HEK293 (cell line): ENCODE data around the gene PKLR.

Source experiments
- CTCF ChIA-PET: fragments of 350-600 bp; formaldehyde crosslinking; extraction: SDS; loops from one replicate; lab custom pipeline; 2021; ENCODE audit warnings: antibody characterized with exemption; lab: Yijun Ruan, JAX
- POLR2A ChIA-PET: fragments of 300-600 bp; formaldehyde crosslinking; extraction: SDS; loops from one replicate; lab custom pipeline; 2020; ENCODE audit warnings: antibody characterized with exemption, inconsistent platforms; lab: Yijun Ruan, JAX
- H3K27ac ChIP-seq: fragments of 200-500 bp; sonication (Bioruptor generic); 2 replicates; pipeline ENCODE4 v1.5.1; 2014; ENCODE audit warnings: low read depth, low read length, control low read depth, inconsistent platforms; ENCODE audit errors: extremely low read depth
- H3K36me3 ChIP-seq, 2 experiments: fragments of 200-500 bp in 1 of 2; sonication (Bioruptor generic) in 1 of 2; 1 replicate in 1 of 2; 2 replicates in 1 of 2; pipeline ENCODE4 v1.5.1; 2014 to 2017; ENCODE audit warnings: inconsistent platforms in 2 of 2, low read length in 2 of 2; ENCODE audit not compliant: control insufficient read depth in 2 of 2, insufficient read depth in 1 of 2
- H3K4me1 ChIP-seq: fragments of 200-500 bp; sonication (Bioruptor generic); 2 replicates; pipeline ENCODE4 v1.5.1; 2014; ENCODE audit warnings: mild to moderate bottlenecking, low read length, inconsistent platforms; ENCODE audit not compliant: control insufficient read depth, insufficient read depth
- H3K4me3 ChIP-seq: 2 replicates; pipeline ENCODE4 v1.5.1; 2011; ENCODE audit warnings: low read depth, mild to moderate bottlenecking, control low read depth, low read length, moderate library complexity
- H3K9me3 ChIP-seq: fragments of 200-500 bp; sonication (Bioruptor generic); 2 replicates; pipeline ENCODE4 v1.5.1; 2014; ENCODE audit warnings: low read depth, low read length, inconsistent platforms; ENCODE audit not compliant: control insufficient read depth, insufficient read depth
- EGR2 ChIP-seq: fragments of 450-650 bp; formaldehyde crosslinking; IDR thresholded peaks from 2 replicates; pipeline ENCODE4 v1.5.1; 2016; ENCODE audit warnings: low read depth, missing biosample characterization, missing genetic modification characterization
- GLIS1 ChIP-seq: fragments of 450-650 bp; formaldehyde crosslinking; IDR thresholded peaks from 2 replicates; pipeline ENCODE4 v1.5.1; 2016; ENCODE audit warnings: missing biosample characterization, missing genetic modification characterization
- HOXD13 ChIP-seq: sonication (generic); formaldehyde crosslinking; IDR thresholded peaks from 2 replicates; pipeline ENCODE4 v1.8.0; 2022; ENCODE audit warnings: missing genetic modification reagents, borderline replicate concordance
- KLF7 ChIP-seq: fragments of 450-650 bp; formaldehyde crosslinking; IDR thresholded peaks from 2 replicates; pipeline ENCODE4 v1.5.1; 2016; ENCODE audit warnings: missing biosample characterization, missing genetic modification characterization, borderline replicate concordance
- SP7 ChIP-seq: fragments of 450-650 bp; formaldehyde crosslinking; IDR thresholded peaks from 2 replicates; pipeline ENCODE4 v1.5.1; 2016; ENCODE audit warnings: missing biosample characterization, missing genetic modification characterization
- WT1 ChIP-seq: fragments of 450-650 bp; formaldehyde crosslinking; IDR thresholded peaks from 2 replicates; pipeline ENCODE4 v1.5.1; 2016; ENCODE audit warnings: missing biosample characterization, missing genetic modification characterization
- ZFP69B ChIP-seq: fragments of 450-650 bp; formaldehyde crosslinking; IDR thresholded peaks from 2 replicates; pipeline ENCODE4 v1.5.1; 2016; ENCODE audit warnings: missing biosample characterization, missing genetic modification characterization
- ZNF132 ChIP-seq: fragments of 450-650 bp; formaldehyde crosslinking; IDR thresholded peaks from 2 replicates; pipeline ENCODE4 v1.5.1; 2017; ENCODE audit warnings: missing biosample characterization, missing genetic modification characterization, borderline replicate concordance
- ZNF239 ChIP-seq: fragments of 450-650 bp; formaldehyde crosslinking; IDR thresholded peaks from 2 replicates; pipeline ENCODE4 v1.5.1; 2016; ENCODE audit warnings: missing biosample characterization, missing genetic modification characterization
- ZNF292 ChIP-seq: fragments of 450-650 bp; formaldehyde crosslinking; IDR thresholded peaks from 2 replicates; pipeline ENCODE4 v1.5.1; 2016; ENCODE audit warnings: low read depth, missing biosample characterization, missing genetic modification characterization, borderline replicate concordance
- ZNF302 ChIP-seq: fragments of 450-650 bp; formaldehyde crosslinking; IDR thresholded peaks from 2 replicates; pipeline ENCODE4 v1.5.1; 2016; ENCODE audit warnings: missing biosample characterization, missing genetic modification characterization, low read depth
- ZNF366 ChIP-seq: fragments of 450-650 bp; formaldehyde crosslinking; conservative IDR thresholded peaks from 2 replicates; pipeline ENCODE4 v1.5.1; 2016; ENCODE audit warnings: missing biosample characterization, missing genetic modification characterization
- ZNF394 ChIP-seq: fragments of 450-650 bp; formaldehyde crosslinking; IDR thresholded peaks from 2 replicates; pipeline ENCODE4 v1.5.1; 2016; ENCODE audit warnings: missing biosample characterization, missing genetic modification characterization, mild to moderate bottlenecking, moderate library complexity, borderline replicate concordance
- ZNF423 ChIP-seq: fragments of 450-650 bp; formaldehyde crosslinking; IDR thresholded peaks from 2 replicates; pipeline ENCODE4 v1.5.1; 2016; ENCODE audit warnings: missing biosample characterization, missing genetic modification characterization
- ZNF558 ChIP-seq: fragments of 450-650 bp; formaldehyde crosslinking; IDR thresholded peaks from 2 replicates; pipeline ENCODE4 v1.5.1; 2016; ENCODE audit warnings: missing biosample characterization, missing genetic modification characterization
- ZNF585B ChIP-seq: fragments of 450-650 bp; formaldehyde crosslinking; IDR thresholded peaks from 2 replicates; pipeline ENCODE4 v1.5.1; 2016; ENCODE audit warnings: missing biosample characterization, missing genetic modification characterization
- ZNF600 ChIP-seq: fragments of 450-650 bp; formaldehyde crosslinking; IDR thresholded peaks from 2 replicates; pipeline ENCODE4 v1.5.1; 2016; ENCODE audit warnings: missing biosample characterization, missing genetic modification characterization
- ZNF785 ChIP-seq: fragments of 450-650 bp; formaldehyde crosslinking; IDR thresholded peaks from 2 replicates; pipeline ENCODE4 v1.5.1; 2016; ENCODE audit warnings: missing biosample characterization, missing genetic modification characterization
- ZNF830 ChIP-seq: fragments of 450-650 bp; IDR thresholded peaks from 2 replicates; pipeline ENCODE4 v1.5.0; 2018; ENCODE audit warnings: missing biosample characterization, missing genetic modification characterization, low read depth, mild to moderate bottlenecking, moderate library complexity
- TF ChIP-seq, protein P1 (sequence below): fragments of 450-650 bp; formaldehyde crosslinking; IDR thresholded peaks from 2 replicates; pipeline ENCODE4 v1.5.1; 2016; ENCODE audit warnings: missing biosample characterization, missing genetic modification characterization
- TF ChIP-seq, protein P2 (sequence below): fragments of 450-650 bp; formaldehyde crosslinking; IDR thresholded peaks from 2 replicates; pipeline ENCODE4 v1.5.1; 2016; ENCODE audit warnings: missing biosample characterization, missing genetic modification characterization
- TF ChIP-seq, protein P3 (sequence below): fragments of 450-650 bp; IDR thresholded peaks from 2 replicates; pipeline ENCODE4 v1.5.1; 2018; ENCODE audit warnings: missing biosample characterization, missing genetic modification characterization
- TF ChIP-seq, protein P4 (sequence below): fragments of 450-650 bp; formaldehyde crosslinking; IDR thresholded peaks from 2 replicates; pipeline ENCODE4 v1.5.1; 2016; ENCODE audit warnings: missing biosample characterization, missing genetic modification characterization
- TF ChIP-seq, protein P5 (sequence below): fragments of 450-650 bp; formaldehyde crosslinking; IDR thresholded peaks from 2 replicates; pipeline ENCODE4 v1.5.1; 2017; ENCODE audit warnings: missing biosample characterization, missing genetic modification characterization
- TF ChIP-seq, protein P6 (sequence below): fragments of 450-650 bp; formaldehyde crosslinking; IDR thresholded peaks from 2 replicates; pipeline ENCODE4 v1.5.1; 2017; ENCODE audit warnings: missing biosample characterization, missing genetic modification characterization

PKLR gene

DNA sequence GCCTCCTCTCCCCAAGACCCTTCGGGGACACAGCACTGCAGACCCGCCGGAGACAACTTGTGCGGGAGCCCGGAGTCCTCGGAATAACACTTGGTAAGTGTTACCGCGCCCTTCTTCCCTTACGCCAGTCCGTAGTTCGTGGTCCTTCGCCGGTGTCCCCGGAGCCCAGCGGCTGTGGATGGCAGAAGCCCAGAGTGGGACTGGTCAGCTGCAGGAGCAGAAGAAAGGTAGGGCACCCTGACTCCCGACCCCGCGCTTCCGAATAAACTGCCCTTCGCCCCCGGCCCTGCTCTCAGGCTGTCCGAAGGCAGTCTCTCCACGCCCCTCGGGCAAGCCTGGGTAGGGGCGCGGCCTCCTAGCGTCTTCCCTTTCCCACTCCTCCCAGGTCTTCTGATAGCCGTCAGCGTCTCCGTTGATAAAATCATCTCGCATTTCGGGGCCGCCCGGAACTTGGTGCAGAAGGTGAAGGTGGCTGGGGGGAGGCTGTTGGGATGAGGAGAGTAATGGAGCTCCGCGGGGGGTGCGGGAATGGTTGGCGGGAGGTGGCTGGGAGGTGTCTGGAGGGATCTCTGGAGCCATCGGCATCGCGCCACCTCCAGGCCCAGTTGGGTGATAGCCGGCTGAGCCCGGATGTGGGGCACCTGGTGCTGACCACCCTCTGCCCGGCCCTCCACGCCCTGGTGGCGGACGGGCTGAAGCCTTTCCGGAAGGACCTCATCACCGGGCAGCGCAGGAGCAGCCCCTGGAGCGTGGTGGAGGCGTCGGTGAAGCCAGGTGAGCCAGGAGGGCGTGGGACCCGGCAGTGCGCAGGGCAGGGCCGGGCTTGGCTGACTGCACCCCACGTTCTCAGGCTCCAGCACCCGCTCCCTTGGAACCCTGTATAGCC, 23.7 kb upstream of the PKLR start (continued):
- no peak for TF ChIP-seq ZNF302 (tag by site-specific recombination)
- TF ChIP-seq, protein P1, sequence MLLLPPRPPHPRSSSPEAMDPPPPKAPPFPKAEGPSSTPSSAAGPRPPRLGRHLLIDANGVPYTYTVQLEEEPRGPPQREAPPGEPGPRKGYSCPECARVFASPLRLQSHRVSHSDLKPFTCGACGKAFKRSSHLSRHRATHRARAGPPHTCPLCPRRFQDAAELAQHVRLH (tag by site-specific recombination), result 0 out of 2 replicates have a peak, but pooled peaks have one; percentile 63
- no peak for TF ChIP-seq ZNF830
- TF ChIP-seq, protein P2, sequence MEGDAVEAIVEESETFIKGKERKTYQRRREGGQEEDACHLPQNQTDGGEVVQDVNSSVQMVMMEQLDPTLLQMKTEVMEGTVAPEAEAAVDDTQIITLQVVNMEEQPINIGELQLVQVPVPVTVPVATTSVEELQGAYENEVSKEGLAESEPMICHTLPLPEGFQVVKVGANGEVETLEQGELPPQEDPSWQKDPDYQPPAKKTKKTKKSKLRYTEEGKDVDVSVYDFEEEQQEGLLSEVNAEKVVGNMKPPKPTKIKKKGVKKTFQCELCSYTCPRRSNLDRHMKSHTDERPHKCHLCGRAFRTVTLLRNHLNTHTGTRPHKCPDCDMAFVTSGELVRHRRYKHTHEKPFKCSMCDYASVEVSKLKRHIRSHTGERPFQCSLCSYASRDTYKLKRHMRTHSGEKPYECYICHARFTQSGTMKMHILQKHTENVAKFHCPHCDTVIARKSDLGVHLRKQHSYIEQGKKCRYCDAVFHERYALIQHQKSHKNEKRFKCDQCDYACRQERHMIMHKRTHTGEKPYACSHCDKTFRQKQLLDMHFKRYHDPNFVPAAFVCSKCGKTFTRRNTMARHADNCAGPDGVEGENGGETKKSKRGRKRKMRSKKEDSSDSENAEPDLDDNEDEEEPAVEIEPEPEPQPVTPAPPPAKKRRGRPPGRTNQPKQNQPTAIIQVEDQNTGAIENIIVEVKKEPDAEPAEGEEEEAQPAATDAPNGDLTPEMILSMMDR, result peak; percentile 94
- peak; percentile 38 for TF ChIP-seq ZNF394 (tag by site-specific recombination)
- TF ChIP-seq ZNF132, result no peak
- peak; percentile 51 for TF ChIP-seq ZNF366 (tag by site-specific recombination)
- TF ChIP-seq ZNF292 (tag by site-specific recombination), result 0 out of 2 replicates have a peak, but pooled peaks have one; percentile 2
- TF ChIP-seq ZNF585B, result no peak
- 0 out of 2 replicates have a peak, but pooled peaks have one; percentile 35 for TF ChIP-seq ZFP69B
- no peak for TF ChIP-seq ZNF239 (tag by site-specific recombination)
- TF ChIP-seq, protein P3, sequence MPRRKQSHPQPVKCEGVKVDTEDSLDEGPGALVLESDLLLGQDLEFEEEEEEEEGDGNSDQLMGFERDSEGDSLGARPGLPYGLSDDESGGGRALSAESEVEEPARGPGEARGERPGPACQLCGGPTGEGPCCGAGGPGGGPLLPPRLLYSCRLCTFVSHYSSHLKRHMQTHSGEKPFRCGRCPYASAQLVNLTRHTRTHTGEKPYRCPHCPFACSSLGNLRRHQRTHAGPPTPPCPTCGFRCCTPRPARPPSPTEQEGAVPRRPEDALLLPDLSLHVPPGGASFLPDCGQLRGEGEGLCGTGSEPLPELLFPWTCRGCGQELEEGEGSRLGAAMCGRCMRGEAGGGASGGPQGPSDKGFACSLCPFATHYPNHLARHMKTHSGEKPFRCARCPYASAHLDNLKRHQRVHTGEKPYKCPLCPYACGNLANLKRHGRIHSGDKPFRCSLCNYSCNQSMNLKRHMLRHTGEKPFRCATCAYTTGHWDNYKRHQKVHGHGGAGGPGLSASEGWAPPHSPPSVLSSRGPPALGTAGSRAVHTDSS (tag by site-specific recombination), result no peak
- TF ChIP-seq ZNF558 (tag by site-specific recombination), result no peak
- TF ChIP-seq, protein P4, sequence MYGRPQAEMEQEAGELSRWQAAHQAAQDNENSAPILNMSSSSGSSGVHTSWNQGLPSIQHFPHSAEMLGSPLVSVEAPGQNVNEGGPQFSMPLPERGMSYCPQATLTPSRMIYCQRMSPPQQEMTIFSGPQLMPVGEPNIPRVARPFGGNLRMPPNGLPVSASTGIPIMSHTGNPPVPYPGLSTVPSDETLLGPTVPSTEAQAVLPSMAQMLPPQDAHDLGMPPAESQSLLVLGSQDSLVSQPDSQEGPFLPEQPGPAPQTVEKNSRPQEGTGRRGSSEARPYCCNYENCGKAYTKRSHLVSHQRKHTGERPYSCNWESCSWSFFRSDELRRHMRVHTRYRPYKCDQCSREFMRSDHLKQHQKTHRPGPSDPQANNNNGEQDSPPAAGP (tag by site-specific recombination), result peak; percentile 18; the same call in 1 of the 2 replicates
- peak; percentile 56; the same call in 1 of the 2 replicates for TF ChIP-seq WT1 (tag by site-specific recombination)
- TF ChIP-seq, all 188 proteins: peak for 36

DNA sequence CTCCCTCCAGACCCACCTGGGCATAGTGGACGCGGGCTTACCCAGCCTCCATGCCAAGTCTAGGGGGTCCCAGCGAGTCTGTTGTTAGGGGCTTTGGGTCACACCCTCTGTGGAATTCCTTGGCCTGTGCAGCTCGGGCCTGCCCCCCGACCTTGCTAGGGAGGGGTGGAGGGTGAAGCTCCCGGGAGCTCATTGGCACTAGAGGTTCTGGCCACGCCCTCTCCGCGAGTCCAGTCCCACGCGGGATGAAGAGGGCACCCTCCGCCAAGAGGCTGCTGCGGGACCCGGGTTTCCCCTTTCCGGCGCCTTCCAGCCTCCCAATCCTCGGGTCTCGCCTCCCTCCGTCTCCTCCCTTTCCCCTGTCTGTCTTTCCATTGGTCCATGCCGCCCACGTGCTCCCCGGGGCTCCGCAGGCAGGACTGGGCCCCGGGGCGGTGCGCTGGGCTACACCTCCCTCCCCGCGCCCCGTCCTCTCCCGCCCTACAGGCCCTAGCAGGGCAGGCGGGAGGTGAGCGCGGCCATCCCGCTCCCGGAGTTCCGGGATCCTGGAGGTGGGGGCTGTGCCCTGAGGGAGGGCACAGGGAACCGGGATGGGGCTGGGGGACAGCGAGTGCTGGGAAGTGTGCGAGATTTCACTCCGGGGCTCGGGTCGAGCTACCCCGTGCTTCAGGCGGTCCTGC, 22.9 kb upstream of the PKLR start:
- H3K27ac ChIP-seq, result peak overlapping the region; percentile 85
- H3K9me3 ChIP-seq, result no peaks in the 10 kb centered on the region
- peak overlapping the region; percentile 86 for H3K4me3 ChIP-seq
- CTCF ChIA-PET, result interaction anchor here (0.6 to 8.4 kb wide), 18 partner anchors 13 to 291 kb away, joined by 3 to 77 read pairs (median 4); partner anchors contain the start of genes KRTCAP2, MTX1 and THBS3
- H3K4me1 ChIP-seq, result 0 out of 2 replicates have a peak, but pooled peaks cover 3% of the 10 kb centered on the region
- peaks cover 14 to 61% of the 10 kb centered on the region in 2 experiments; a peak in 2 of 3 replicates for H3K36me3 ChIP-seq
- POLR2A ChIA-PET, result interaction anchor here (0.6 to 4.4 kb wide), 20 partner anchors 13 to 285 kb away, joined by 3 to 32 read pairs (median 4); partner anchors contain the start of genes ASH1L, CLK2, ENTREP3 and FDPS
- TF ChIP-seq, protein P5, sequence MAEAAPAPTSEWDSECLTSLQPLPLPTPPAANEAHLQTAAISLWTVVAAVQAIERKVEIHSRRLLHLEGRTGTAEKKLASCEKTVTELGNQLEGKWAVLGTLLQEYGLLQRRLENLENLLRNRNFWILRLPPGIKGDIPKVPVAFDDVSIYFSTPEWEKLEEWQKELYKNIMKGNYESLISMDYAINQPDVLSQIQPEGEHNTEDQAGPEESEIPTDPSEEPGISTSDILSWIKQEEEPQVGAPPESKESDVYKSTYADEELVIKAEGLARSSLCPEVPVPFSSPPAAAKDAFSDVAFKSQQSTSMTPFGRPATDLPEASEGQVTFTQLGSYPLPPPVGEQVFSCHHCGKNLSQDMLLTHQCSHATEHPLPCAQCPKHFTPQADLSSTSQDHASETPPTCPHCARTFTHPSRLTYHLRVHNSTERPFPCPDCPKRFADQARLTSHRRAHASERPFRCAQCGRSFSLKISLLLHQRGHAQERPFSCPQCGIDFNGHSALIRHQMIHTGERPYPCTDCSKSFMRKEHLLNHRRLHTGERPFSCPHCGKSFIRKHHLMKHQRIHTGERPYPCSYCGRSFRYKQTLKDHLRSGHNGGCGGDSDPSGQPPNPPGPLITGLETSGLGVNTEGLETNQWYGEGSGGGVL (tag by site-specific recombination), result peak; percentile 84
- TF ChIP-seq GLIS1 (tag by site-specific recombination), result peak; percentile 69
- TF ChIP-seq ZNF600 (tag by site-specific recombination), result peak; percentile 73
- TF ChIP-seq HOXD13 (CRISPR knock-in tag), result no peak
- TF ChIP-seq, protein P6, sequence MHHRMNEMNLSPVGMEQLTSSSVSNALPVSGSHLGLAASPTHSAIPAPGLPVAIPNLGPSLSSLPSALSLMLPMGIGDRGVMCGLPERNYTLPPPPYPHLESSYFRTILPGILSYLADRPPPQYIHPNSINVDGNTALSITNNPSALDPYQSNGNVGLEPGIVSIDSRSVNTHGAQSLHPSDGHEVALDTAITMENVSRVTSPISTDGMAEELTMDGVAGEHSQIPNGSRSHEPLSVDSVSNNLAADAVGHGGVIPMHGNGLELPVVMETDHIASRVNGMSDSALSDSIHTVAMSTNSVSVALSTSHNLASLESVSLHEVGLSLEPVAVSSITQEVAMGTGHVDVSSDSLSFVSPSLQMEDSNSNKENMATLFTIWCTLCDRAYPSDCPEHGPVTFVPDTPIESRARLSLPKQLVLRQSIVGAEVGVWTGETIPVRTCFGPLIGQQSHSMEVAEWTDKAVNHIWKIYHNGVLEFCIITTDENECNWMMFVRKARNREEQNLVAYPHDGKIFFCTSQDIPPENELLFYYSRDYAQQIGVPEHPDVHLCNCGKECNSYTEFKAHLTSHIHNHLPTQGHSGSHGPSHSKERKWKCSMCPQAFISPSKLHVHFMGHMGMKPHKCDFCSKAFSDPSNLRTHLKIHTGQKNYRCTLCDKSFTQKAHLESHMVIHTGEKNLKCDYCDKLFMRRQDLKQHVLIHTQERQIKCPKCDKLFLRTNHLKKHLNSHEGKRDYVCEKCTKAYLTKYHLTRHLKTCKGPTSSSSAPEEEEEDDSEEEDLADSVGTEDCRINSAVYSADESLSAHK, result peak; percentile 22; the same call in 1 of the 2 replicates
- peak; percentile 75 for TF ChIP-seq ZNF423 (tag by site-specific recombination)
- TF ChIP-seq EGR2 (tag by site-specific recombination), result peak; percentile 49
- no peak for TF ChIP-seq ZNF239 (tag by site-specific recombination)
- peak; percentile 48 for TF ChIP-seq SP7 (tag by site-specific recombination)
- peak; percentile 68; the same call in 1 of the 2 replicates for TF ChIP-seq ZNF785 (tag by site-specific recombination)
- TF ChIP-seq KLF7, result peak; percentile 21; the same call in 1 of the 2 replicates
